ENCODE data around the gene DMRTA1.
"Not testable (repeated sequence)": the region's sequence is repeated elsewhere in the genome, so short reads cannot be mapped to it uniquely, and the experiment has no call there.

Gene DMRTA1, protein sequence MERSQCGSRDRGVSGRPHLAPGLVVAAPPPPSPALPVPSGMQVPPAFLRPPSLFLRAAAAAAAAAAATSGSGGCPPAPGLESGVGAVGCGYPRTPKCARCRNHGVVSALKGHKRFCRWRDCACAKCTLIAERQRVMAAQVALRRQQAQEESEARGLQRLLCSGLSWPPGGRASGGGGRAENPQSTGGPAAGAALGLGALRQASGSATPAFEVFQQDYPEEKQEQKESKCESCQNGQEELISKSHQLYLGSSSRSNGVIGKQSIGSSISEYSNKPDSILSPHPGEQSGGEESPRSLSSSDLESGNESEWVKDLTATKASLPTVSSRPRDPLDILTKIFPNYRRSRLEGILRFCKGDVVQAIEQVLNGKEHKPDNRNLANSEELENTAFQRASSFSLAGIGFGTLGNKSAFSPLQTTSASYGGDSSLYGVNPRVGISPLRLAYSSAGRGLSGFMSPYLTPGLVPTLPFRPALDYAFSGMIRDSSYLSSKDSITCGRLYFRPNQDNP

DNA sequence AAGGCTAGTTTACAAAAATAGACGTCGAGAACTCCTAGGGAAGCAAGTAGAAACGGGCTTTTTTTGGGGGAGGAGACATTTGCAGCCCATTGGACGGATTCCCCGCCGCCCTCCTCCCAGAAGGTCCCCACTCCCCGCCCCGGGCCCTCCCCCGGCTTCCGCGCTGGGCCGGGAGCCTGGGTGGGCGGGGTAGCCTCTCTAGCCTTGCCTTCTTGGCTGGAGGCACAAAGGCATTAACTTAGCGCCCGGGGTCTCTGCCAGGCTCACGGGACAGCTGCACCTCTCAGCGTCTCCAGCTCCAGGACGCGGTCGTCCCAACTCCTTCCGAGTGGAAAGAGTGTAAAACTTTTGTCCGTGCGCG is at the start of gene DMRTA1:
DMRTA1 (plus strand) TSS at position 236 of the 361 bp plus-strand sequence. CDS start 242 bp downstream, outside the sequence.
- no peak for DNase-seq (ENCODE audit: low read depth)

DNA sequence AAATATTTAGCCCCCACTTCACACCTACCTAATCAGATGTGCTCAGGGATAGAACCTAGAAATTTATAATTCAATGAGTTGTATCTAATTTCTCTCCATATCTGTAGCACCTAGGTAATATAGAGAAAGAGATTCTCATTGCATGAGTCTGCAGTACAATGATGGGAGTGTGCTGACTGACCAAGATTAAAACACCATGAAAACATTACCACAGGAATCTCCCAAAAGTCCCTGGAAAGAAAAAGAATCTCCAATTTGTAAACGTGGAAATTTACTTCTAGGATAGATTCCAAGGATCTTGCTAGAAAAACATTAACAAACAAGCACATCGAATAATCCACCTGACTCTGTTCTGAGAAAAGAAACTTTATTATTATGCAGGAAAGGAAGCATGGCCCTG is 45.0 kb upstream of the DMRTA1 start:
- DNase-seq (ENCODE audit: low read depth): no peak

DNA sequence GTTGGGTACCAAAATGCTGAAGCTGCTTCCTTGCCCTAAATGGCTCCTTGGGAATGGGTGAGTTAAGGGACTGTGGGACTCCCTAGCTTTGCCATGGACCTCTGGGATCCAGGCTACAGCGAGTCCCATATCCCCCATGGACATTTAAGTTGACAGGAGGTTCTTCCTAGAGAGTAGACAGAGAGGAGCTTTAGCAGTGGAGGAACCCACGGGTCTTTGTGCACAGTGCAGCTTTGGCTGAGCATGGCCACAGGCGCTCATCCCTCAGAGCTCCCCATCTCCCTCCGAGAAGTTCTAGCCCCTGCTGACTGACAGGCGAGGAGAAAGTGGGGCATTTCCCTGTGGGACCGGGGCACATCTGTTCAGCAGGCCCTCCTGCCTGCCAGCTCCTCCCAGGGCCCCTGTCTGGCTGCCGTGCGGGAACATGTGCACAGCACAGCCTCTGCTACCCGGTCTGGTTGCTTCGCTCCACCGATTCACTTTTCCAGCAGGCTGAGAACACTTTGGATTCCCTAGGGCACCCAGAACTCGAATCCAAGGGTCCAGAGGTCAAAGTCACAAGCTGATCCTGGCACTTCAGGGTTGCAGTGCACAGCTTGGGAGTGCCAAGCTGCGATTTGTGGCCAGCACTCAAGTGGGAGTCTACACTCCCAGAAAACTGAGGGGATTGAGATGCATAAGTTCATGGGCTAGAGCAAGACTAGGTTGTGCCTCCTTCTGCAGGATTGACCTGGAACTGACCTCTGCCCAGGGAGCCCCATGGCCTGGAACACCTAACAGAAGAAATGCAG is 40.6 kb upstream of the DMRTA1 start:
- no peak for DNase-seq (ENCODE audit: low read depth)

DNA sequence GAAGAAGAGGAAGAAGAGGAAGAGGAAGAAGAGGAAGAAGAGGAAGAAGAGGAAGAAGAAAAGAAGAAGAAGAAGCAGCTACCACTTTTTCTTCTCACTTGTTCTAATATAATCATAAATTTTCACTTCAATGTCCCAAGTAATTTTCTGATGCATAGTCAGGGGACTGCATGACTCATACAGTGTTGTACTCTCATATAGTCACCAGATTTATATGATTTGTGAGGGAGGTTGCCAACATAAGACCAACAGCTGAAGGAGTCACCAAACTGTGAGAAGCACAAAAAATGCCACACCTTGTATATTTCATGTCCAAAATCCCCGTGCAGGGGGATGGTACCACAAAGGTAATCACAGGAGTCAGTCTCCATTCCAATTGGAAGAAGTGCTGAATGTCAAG is 32.7 kb upstream of the DMRTA1 start:
- no peak for DNase-seq (ENCODE audit: low read depth)

DNA sequence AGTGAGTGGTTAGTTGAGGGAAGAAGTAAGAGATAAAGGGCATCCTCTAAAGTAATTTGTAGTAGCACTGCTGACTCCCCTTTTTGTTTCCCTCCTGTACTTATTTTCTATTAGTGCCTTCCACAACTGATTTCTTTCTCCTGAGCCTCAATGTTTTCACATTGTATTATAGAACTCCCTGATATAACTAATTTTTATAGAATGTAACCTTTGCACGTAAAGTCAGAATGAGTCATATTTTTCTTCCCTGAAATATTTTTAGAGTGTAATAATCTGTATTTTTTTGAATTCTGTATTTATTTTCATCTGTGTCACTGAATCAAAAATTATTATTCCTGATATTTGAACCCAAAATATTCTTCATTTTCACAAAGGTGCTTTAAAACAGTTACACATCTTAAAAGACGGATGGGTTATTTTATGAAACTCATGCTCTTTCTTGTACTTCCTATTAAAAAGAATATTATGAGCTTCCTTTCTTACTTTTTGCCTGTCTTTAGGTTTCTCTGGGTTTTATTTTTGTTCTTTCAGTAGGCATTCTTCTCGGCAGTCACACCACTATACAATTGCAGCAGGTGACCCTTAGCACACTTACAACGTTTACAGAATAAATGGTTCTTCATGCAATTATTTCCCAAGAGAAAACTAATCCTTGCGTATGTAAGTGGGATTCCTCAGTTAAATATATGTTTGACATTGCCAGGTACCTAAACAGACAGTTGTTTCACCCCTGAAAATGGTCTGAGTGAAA is 30.5 kb upstream of the DMRTA1 start:
- no peak for DNase-seq (ENCODE audit: low read depth)

DNA sequence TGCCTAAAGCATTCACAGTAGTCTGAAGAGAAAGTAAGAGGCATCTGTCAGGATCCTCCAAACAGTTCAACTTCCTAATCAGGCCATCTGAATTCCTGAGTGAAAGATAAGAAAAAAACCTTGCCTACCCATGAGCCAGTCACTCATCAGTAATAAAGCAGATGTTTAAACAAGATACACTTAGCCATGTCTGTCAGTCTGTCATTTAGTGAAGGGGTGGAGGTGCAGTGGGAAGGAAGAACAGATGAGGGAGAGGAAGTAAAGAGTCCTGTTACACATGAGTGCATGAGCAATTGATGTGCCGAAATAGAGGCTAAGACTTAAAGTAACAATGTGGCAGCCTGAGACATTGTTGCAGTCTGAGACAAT is 29.9 kb upstream of the DMRTA1 start:
- DNase-seq (ENCODE audit: low read depth): no peak

DNA sequence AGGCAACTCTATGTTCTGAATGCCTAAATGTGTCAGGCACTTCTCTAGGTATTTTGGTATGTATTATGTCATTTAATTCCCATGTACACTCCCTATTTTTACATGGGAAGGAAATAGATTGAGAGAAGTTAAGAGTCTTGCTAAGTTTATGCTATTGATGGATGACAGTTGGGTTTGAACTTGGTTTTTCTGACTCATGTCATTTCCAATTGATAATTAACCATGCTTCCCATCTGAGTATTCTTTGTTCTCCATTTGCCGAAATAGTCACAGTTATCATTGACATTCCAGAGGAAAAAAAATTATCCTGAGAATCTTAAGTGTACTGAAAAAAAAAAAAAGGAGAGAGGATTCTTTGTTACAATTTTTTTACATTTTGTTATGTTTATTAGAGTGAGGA is 23.1 kb upstream of the DMRTA1 start:
- no peak for DNase-seq (ENCODE audit: low read depth)

DNA sequence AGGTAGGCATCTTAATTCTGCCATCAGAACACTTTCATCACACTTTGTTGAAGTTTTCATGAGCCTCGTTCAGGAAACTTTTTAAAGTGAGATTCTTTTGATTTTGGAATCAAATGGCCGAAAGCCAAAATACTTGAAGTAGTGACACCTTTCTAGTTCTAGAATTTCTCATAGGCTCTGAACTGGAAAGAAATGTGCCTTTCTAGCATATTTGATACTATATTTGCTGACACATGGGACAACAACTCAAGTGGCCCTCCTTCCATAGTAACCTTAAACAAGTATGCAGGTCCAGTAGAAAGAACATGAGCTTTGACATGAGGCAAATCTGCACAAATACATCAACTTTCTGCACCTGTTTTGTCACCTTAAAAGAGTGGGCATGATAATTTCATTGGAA is 22.0 kb upstream of the DMRTA1 start:
- no peak for DNase-seq (ENCODE audit: low read depth)

DNA sequence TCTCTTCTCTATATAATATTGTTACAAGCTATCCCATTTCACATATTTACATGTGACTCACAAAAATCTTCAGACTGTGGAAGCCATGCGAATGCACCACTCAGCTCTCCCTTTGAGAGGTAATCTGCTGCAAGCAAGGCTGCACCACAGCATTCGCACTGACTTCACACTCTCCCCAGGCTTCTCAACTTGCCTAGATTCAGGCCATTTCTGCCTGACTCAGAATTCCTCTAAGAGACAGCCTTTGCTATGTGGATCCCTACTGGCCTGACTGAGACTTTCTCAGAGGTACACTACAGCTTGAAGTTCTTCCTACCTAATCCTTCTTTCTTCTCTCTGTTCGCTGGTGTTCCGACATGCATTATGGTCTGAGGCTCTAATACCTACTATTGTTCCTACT is 21.1 kb upstream of the DMRTA1 start:
- no peak for DNase-seq (ENCODE audit: low read depth)

DNA sequence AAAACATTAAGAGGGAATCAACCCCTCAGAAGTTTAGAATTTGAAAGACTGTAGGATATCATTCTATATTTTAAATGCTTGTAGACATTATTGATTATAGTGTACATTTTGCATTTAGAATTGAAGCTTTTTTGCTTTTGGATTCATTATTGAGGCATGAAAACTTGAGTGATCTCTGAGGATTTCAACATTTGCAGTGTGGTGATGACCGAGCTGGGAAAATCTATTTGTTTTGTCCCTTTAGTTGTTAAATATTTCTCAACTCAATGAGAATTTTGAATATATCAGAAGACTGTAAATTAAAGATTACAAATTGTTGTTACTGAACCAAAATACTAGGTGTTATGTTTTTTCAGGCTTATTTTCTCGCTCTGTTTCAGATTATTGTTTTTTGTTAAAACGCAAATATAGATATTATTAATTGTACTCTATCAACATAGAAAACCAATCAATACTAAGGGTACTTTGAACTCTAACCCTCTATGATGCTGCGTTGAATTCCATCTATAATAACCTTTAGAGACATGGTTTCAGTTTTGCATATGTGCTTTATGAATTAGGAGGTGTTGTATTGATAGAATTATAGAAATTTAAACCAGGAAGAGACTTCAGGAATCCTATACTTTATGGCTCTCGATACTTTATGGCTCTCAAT is 19.3 kb upstream of the DMRTA1 start:
- no peak for DNase-seq (ENCODE audit: low read depth)

DNA sequence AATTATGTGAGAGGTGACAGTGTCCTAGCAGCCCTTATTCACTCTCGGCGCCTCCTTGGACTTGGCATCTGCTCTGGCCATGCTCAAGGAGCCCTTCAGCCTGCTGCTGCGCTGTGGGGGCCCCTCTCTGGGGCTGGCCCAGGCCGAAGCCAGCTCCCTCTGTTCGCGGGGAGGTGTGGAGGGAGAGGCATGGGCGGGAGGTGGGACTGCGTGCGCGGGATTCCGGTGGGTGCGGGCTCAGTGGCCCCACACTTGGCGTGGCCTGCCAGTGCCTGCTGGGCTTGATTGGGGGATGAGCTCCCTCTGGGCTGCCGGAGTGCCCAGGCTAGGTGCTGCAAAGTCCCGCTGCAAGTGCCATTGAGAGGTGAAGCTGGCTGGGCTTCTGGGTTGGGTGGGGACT is 12.9 kb upstream of the DMRTA1 start:
- DNase-seq (ENCODE audit: low read depth): no peak

DNA sequence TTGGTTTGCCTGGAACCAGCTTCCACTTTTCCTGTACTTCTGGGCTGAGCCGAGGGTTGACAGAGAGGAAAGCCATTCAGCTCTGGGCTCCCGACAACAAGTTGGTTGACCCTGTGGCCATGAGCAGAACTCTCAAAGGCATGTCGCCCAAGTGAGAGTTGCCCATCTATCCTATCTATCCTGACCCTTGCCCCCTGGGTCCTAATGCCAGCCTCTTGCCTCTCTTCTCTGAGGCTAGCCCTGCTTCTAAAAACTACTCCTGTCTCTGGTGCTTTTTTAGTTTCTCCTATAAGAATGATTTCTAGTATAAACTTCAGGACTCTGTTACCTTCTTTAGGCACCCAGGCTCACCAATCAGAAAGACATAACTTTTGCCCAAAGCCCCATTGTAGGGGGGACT is 11.4 kb upstream of the DMRTA1 start:
- DNase-seq (ENCODE audit: low read depth): not testable (repeated sequence)

DNA sequence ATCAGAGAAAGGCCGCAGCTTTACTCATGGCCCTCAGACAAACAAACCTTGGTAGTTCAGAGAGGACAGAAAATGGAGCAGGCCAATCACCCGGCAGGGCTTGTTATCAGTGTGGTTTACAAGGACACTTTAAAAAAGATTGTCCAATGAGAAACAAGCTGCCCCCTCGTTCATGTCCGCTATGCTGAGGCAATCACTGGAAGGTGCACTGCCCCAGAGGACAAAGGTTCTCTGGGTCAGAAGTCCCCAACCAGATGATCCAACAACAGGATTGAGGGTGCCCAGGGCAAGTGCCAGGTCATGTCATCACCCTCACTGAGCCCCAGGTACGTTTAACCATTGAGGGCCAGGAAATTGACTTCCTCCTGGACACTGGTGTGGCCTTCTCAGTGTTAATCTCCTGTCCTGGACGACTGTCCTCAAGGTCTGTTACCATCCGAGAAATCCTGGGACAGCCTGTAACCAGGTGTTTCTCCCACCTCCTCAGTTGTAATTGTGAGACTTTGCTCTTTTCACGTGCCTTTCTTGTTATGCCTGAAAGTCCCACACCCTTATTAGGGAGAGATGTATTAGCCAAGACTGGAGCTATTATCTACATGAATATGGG is 9.1 kb upstream of the DMRTA1 start:
- not testable (repeated sequence) for DNase-seq (ENCODE audit: low read depth)

DNA sequence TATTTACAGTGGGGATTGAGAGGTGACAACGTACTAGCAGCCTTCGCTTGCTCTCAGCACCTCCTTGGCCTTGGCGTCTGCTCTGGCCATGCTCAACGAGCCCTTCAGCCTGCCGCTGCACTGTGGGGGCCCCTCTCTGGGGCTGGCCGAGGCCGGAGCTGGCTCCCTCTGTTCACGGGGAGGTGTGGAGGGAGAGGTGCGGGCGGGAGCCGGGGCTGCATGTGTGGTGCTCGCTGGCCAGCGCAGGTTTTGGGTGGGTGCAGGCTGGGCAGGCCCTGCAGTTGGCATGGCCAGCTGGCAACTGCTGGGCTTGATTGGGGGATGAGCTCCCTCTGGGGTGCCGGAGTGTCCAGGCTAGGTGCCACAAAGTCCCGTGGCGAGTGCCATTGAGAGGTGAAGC is 5.8 kb upstream of the DMRTA1 start:
- no peak for DNase-seq (ENCODE audit: low read depth)

DNA sequence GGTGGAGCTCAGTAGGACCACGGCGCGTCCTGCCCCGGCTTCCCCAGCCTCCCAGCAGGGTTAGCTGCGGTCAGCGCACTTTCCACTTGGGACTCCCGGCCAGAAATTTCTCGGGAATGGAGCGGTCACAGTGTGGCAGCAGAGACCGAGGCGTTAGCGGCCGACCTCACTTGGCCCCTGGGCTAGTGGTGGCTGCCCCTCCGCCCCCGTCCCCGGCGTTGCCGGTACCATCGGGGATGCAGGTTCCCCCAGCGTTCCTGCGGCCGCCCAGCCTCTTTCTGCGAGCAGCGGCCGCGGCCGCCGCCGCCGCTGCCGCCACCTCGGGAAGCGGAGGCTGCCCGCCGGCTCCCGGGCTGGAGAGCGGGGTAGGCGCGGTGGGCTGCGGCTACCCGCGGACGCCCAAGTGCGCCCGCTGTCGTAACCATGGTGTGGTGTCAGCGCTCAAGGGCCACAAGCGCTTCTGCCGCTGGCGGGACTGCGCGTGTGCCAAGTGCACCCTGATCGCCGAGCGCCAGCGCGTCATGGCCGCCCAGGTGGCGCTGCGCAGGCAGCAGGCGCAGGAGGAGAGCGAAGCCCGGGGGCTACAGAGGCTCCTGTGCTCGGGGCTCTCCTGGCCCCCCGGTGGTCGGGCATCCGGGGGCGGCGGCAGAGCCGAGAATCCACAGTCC is 460 bp downstream of the DMRTA1 start:
- DNase-seq (ENCODE audit: low read depth): no peak

DNA sequence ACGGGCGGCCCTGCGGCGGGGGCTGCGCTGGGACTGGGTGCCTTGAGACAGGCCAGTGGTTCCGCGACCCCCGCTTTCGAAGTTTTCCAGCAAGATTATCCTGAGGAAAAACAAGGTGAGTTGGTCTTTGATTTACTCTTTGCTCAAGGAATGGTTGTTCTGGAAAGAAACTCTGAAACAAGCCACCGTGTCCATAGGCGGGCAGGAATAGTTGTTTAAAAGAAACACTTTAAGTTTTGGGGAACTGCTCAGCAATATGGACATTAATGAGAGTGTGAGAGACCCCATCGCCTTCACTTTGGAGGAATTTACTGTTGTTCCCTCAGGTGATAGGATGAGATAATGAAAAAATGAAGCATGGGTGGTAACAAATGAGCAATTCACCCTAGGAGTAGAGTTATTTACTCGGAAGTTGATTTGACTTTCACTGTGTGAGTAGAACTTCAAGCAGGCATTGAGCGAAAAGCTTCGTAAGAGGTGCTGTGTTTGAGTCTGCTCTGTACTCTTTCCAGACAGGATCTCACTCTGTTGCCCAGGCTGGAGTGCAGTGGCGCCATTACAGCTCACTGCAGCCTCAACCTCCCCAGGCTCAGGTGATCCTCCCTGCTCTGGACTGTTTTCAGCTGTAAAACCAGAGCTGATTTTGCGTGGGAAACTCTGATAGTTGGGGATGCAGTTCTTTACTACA is 1.1 kb downstream of the DMRTA1 start:
- DNase-seq (ENCODE audit: low read depth): no peak

DNA sequence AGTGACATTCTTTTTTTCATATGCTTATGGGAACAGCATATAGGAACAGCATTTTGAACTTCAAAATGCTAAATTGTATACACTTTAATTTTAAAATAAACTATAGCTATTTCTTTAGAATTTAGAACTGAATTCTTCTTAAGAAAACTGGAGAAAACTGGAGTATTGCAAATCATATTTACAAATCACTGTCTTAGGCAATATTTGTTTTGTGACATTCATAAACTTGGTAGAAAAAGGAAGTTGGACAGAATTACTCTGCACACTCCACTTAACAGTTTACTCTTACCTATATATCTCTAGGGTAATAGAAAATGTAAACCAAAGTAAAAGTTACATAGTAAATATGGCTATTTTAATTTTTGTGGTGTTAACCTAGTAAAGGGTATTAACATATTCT is 3.1 kb downstream of the DMRTA1 start:
- DNase-seq (ENCODE audit: low read depth): no peak

DNA sequence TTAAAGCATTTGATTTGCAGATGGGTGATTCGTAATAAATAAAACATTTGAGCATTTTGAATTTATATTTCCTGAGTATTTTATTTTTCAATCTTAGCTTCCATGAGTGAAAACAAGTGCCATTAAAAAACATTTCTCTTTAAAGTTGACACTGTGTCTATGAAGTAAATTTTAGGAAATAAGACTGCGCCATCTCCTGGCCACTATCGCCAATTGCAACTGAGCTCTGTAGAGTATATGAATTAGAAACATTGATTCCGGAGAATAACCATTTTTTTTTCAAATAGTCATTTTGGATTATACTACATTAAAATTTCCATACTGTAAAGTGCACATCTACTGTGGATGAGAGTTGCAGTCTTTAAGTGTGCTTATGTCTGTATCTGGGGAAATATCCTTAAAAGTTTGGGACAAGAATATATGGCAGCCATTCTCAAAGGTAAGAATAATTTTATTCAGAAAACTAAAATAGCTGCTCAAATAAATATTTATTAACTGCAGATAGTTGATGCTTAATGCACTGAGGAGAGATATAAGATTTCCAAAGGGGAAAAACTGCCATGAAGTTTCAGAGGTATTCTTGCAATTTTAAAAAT is 5.9 kb downstream of the DMRTA1 start:
- DNase-seq (ENCODE audit: low read depth): no peak

DNA sequence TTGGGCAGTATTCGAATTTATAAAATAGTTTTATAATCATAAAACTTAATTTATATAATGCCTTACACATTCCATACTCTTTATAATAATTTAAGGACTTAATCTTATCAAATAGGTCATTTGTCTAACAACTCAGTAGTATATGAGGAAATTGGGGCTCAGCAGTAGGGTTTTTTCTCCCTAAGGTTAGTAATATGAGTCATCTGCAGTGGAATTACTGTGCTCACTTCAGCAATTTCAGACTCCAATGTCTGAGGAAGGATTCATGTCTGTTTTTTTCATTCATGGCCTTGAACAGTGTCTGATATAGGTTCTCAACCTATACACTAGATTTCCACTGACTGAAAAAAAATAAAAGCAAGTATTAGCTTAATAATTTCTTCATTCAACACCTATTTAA is 7.4 kb downstream of the DMRTA1 start:
- DNase-seq (ENCODE audit: low read depth): no peak

DNA sequence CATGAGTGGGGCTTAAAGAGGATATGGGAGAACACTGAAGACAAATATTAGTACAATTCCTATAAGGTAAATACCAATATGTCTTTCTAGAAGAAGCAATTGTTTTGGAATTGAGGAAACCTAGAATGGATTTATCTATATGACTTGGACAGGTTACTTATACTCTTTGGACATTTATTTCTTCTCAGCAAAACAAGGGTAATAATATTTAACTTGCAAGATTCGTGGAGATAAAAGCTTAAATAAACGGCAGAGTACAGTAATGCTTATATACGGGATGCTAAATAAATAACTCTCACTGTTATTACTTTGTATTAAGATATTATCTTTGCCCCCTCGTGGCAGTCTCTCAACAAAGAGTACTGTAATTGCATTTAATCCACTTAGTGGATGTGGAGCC is 8.6 kb downstream of the DMRTA1 start:
- DNase-seq (ENCODE audit: low read depth): no peak
